ENCODE results near the gene CREB5.
"Not testable (repeated sequence)": the region's sequence is repeated elsewhere in the genome, so short reads cannot be mapped to it uniquely, and the experiment has no call there.

Gene CREB5, protein sequence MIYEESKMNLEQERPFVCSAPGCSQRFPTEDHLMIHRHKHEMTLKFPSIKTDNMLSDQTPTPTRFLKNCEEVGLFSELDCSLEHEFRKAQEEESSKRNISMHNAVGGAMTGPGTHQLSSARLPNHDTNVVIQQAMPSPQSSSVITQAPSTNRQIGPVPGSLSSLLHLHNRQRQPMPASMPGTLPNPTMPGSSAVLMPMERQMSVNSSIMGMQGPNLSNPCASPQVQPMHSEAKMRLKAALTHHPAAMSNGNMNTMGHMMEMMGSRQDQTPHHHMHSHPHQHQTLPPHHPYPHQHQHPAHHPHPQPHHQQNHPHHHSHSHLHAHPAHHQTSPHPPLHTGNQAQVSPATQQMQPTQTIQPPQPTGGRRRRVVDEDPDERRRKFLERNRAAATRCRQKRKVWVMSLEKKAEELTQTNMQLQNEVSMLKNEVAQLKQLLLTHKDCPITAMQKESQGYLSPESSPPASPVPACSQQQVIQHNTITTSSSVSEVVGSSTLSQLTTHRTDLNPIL

DNA sequence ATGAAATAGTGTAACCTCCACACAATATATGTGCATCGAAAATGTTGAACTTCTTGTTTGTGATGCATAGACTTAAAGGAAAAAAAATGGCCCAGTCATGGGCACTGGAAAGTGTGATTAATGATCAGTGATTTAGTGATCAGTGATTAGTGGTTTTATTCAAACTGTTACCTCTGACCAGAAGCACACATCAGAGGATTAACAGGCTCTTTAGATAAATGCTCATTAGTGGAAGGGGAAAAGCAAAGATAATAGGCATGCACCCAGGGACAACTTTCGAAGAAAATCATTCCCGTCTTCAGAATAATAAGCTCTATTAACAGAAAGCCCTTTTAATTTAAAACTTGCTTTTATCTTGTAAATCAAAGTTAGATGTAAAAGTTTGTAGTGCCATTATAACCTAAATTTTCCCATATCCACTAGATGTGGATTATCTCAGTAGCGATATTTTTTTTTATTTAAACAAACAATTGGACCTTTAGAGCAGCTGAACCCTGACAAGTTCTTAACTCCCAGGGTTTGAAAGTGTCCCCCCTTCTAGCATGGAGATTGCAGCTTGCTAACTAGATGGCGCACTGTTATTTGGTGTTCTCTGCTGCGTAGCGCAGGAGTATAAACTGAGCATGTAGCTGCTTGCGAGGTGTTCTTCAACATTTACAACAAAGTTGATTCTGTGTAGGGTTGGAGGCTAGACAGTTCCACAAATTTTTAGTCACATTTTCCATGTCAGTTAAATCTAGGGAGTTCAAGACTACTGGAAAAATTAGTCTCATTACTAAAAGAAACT, at the start of gene CREB5:
Gene CREB5 (plus strand): TSS at position 643 of the 787 bp plus-strand sequence. CDS start 397 bp downstream, outside the sequence.
- DNase-seq, result no peak

DNA sequence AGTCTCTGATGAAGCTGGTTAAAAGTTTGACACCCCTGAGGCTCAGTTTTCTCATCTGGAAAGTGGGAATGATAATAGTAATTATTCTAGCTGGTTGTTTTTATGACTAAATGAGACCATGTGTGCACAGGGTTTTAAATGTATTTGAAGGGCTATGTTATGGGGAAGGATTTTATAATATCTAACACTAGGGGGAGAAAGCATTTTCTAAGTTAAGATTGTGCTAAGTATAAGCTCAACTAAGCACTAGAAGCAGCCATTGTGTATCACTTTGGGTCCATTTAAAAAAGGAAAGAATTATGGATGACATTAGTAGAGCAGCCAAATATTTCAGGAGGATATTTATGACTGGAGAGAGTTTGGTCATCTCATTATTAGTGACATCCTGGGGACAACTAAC, 49.5 kb upstream of the CREB5 start:
- DNase-seq, result no peak

DNA sequence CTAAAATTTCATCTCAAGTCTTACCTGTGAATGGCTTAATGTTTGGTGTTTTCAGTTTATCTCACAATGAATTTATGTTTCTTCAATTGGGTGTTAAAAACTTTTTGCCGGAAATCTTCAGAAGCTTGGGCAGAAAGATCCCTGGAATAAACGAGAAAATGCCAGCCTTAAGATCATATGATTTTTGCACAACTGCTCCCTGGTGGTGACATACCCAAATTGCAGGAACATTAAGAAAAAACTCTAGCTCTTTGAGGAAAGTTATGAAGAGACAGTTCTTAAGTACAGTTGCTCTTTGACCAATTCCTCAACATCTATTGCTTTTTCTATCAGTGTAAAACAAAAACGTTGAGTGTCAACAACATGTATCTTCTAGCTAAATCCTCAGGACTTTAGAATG, 48.2 kb upstream of the CREB5 start:
- DNase-seq, result no peak

DNA sequence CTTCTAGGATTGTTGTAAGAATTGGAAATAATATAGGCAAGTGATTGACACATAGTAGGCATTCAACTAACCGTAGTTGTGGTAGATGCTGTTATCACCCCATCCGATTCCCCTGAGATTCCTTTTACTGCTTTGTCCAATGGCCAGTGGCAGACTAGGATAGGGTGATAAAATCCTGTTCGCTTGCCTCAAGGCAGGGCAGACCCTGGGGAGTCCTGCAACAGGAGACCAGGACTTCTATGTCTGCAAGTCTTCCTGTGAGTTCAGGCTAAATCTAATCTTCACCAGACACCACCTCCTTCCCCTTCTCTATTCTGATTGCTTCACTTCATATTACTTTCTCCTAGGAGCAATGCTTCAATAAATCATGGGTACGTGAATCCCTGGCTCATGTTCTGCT, 42.8 kb upstream of the CREB5 start:
- DNase-seq, result no peak

DNA sequence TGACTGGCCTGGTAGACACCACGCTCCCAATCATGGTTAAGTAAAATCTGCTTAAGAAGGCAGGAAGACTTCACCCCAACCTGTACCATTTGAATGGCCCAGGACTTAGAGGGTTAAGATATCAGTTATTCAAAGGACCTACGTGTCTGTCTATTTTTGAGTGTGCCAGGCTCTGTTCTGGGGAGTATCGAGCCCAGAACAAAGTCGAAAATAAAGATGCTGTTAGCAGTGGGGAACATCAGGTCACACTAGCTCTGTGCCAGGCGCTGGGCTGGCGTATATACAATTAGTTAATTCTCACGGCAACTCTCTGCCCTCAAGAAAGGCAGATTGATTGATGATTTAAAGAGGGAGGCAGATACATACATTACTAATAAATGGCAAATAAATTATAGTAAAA, 40.5 kb upstream of the CREB5 start:
- no peak for DNase-seq

DNA sequence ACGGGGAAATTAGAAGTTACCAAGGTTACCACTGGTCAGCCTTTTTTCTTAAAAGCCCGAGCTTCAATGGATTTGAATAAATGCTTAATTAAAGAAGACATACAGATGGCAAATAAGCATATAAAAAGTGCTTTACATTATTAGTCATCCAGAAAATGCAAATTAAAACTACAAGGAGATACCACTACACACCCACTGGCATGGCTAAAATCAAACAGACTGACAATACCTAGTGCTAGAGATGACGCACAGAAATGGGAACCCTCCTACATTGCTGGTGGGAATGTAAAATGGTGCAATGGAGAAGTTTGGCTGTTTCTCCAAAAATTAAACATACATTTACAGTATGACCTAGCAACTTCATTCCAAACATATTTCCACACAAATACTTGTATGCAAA, 38.3 kb upstream of the CREB5 start:
- no peak for DNase-seq

DNA sequence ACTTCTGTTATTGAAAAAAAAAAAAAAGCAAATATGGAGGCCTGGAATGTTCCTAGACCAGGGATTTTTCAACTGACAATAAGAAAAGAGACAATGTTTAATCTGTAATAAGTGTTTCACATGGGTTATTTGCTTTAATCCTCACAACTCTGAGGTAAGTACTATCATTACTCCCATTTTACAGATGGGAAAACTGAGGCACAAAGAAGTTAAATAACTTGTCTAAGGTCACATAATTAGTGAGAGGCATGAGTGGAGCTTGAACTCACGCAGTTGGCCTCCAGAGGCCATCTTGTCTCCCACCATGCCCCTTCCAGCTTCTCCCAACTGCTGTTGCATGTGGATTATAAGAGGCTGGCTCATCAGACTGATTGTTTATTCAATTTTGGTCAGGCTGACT, 36.6 kb upstream of the CREB5 start:
- no peak for DNase-seq

DNA sequence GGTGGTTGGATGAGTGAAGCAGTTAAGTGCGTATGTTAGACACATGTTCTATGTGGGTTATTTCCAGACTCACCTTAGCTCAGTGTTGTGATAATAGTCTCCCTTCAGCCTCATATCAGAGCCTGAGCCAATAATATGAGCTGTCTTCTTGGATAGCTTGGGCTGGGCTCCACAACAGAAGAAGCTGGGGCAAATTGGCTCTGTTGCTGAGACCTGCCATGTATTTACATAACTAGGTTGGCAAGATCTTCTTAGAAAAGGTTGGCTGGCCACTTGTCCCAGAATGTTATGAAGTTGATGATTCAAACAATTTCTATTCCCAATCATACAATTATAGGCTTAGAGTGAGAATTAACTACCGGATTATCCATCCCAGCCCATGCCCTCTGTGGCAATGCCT, 35.7 kb upstream of the CREB5 start:
- no peak for DNase-seq

DNA sequence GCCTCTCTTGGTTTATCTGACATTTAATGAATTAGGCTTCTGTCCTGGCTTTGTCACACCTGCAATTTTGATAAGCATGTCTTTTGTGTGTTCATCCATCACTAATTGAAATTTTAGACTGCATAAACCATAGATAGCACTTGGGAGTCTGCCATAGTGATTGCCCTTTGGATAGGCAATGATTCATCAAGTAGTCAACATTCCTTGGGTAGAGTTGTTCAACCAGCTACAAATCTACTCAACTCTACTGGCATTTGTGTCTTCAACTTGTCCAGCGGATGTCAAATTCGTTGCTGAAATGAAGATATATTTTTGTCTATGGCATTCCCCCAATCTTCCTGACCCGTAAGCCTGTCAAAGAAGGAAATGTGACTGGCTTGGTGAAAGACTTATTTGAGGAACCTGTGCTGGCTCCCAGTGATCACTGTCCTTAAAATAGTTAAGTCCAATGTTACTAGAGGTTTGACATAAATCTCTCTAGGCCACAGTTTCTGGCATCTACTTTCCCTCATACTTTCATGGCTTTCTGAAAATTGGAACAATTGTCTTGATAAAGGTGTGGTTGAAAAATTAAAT, 33.7 kb upstream of the CREB5 start:
- DNase-seq, result no peak

DNA sequence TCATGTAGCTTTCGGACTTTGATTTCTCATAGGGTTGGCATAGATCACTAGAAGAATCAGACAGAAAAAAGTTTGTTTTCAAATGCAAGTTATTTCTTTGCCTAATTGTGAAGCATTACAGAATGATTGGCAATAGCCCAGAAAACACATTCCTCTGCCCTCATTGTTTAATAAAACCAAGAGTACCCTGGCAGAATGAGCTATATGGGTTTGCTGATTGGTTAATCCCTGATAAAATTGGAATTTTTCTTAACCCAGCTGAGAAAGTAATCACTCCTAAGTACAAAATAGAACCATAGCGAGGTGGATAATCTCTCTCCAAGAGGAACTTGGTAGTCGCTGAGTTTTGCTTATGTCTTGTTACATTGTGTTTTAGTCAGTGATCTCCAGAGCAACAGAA, 30.9 kb upstream of the CREB5 start:
- no peak for DNase-seq

DNA sequence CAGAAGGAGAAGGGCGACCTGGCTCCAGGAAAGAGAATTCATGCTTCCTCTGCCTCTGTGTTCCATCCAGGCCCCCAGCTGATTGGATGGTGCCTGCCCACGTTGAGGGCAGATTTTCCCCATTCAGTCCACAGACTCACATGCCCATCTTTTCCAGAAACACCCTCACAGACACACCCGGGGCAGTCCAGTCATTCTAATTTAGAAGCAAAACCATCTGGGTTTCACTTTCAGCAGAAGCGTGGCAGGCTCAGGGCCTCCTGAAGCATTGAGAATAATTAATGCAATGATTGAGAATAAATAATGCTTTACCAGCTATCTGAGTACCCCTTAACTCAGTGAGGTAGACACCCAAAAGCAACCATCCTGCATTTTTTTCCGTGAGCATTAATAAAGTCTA, 30.2 kb upstream of the CREB5 start:
- no peak for DNase-seq

DNA sequence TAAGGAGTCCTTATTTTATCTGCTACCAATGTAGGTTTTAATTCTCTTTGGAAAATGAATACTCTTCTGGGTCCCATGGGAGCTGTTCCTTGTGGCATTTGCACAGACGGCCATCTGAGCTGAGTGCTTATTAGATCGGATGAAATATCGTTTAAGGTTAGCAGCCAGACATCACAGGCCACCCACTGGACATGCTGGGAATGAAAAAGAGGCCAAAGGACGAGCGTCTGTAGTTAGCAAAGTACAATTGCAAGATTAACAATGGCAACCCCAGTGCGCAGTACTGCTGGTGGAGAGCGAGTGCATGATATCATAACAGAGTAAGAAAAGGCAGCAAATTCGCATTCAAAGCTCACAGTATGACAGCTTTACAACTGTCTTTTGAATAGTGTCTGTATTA, 28.3 kb upstream of the CREB5 start:
- no peak for DNase-seq

DNA sequence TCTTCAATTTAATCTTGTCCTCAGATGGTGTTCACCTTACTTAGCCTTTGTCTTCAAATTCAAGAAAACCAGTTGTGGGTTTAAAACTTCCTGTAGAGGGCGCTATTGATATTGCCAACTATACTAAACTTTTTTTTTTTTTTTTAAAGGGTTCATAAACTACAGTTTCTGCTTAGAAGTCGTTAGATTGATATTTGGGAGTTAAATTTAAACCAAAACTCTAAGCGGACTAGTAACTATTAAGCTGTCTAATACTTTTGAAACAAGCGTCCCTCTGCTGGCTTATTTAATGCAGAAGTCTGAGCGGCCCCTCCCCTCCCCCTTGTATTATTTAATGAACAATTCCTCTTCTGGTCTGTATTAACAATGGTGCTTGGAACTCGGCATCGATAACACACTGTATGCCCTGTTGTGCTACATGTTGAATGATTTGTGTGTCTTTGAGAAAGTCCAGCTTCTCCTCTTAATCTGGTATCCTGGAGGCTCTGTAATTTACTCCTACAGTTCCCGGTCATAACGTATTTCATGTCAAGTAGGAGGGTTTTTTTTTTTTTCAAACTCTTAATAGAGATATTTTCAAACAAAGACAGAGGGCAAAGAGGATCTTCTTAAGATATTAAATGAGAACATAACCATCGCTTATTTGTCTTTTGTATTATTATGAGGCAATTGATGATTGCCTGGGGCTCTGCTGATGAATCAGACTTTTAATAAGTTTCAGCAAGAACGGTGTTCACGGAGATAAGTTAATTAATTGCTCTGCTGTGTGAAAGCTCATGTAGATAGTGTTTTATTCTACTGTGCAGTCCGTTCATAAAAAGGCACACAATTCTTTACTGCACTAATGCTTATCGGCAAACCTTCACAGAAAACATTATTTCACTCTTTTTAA, 22.6 kb upstream of the CREB5 start:
- no peak for DNase-seq

DNA sequence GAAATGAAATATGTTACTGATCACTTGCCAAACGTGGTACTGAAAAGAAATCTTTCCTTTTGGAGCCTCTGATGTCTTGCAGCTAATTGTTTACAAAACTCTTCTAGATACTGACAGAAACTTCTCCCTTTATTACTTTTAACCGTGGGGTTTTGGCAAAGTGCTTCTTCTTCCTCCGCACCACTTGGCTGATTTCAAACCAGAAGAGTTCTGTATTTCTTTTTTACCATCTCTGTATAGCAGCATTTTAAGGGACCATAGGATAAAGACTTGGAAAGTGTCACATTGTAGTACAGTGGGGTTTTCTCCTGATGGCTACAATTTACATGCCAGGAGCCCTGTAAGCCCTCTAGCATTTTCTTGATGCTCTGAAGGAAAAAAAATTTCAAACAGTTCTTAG, 21.9 kb upstream of the CREB5 start:
- DNase-seq, result no peak

DNA sequence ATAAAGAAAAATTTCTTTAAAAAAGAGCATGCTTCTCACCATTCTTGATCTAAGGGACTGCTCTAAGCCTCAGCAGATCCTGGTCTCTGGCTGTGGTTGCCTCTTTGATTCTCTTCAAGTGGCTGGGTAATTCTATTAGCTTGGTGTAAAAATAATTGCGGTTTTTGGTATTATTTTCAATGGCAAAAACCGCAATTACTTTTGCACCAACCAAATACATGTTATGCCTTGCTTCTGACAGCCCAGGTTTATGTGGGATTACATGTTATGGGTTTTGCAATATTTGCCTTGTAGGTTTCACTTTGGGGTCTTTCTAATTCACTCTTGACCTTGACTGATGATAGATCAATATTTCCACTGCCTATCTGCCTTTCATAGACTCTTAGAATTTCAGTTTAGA, 20.0 kb upstream of the CREB5 start:
- no peak for DNase-seq

DNA sequence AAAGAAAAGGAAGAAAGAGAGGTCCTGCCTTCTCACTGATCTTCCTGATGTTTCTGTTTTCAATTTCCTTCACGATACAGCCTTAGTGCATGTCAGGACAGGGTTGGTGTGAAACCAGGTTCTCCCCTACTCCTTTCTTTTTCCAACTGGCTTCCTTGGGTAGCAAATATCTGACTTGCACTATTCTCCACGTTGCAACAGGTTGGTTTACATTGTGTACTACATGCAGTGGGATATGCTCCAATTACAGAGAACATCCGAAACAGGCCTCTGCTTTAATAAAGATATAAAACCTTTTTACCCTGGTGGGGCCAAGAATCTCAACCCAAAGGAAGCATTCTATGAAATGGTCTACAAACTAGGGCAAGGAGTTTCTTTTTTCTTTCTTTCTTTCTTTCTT, 16.9 kb upstream of the CREB5 start:
- DNase-seq, result no peak

DNA sequence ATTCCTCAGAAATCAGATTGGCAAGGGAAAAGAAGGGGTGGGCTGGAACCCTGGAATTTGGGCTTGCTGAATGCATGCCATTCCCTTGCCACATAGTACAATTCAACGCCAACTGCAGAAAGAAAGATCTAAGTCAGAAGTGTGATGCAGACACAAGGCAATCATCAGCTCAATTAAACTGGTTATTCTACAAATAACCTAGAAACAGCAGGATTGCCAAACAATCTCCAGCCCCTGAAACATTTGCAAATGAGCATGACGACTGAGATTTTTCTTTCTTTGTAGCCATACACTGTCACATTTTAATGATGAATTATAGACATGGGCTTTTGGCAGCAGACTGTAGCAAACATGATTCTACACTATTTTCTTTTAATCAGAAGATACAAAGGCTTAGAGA, 16.5 kb upstream of the CREB5 start:
- DNase-seq, result no peak

DNA sequence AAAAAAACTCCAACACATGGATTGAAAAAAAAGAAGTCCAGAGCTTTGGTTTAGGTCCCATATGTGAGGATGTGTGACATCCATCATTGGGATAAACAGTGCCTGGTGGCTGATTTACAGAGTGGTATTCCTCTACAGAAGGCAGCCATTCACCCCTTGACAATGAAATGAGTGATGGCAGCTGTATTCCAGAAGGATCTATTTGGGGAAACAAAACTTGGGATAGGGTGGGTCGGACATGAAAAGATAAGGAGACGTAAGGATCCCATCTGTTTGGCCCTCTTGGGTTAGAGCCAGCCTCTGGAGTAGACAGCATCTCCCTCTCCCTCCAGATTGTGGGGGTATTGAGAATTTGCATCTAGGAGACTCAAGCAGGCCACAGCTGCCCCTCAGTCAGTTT, 15.2 kb upstream of the CREB5 start:
- DNase-seq, result no peak

DNA sequence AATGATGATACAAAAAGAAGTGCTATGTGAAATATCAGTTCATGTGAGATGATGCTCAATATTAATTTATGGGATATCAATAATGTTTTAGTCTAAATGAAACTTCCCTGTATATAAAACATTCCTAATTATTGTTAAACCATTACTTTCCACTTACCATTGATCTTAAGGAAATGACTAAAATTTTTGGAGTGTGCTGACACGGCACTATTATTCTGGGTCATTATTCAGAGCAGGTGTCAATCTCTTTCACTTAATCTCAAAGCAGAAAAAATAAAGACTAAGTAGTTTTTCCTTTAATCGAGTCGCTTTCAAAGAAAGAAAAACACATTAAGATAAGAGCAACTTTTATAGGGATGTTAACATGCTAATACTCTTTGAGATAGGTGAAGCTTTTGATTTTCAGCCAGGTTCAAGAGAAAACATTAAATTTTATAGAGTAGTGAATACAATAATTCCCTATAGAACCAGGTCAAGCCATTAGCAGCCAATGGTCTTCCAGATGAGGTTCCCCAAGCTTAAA, 11.4 kb upstream of the CREB5 start:
- DNase-seq, result no peak

DNA sequence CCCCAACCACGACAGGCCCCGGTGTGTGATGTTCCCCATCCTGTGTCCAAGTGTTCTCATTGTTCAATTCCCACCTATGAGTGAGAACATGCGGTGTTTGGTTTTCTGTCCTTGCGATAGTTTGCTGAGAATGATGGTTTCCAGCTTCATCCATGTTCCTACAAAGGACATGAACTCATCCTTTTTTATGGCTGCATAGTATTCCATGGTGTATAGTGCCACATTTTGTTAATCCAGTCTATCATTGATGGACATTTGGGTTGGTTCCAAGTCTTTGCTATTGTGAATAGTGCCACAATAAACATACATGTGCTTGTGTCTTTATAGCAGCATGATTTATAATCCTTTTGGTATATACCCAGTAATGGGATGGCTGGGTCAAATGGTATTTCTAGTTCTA, 10.8 kb upstream of the CREB5 start:
- not testable (repeated sequence) for DNase-seq

DNA sequence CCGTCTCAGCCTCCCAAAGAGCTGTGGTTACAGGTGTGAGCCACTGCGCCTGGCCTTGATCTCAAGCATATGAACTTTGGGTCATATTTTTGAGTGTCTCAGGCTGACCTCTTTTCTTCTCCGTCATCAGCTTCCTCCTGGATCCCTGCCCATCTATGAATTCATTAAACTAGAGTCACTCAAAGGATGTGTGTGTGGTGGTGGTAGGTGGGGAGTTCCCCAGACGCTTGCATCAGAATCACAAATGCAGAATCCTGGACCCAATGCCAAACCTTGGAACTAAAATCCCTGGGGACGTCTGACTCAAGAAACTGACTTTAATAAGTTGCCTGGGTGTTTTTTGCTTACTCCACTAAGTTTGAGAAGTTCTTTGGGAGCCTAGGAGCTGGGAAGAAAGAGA, 6.7 kb upstream of the CREB5 start:
- no peak for DNase-seq

DNA sequence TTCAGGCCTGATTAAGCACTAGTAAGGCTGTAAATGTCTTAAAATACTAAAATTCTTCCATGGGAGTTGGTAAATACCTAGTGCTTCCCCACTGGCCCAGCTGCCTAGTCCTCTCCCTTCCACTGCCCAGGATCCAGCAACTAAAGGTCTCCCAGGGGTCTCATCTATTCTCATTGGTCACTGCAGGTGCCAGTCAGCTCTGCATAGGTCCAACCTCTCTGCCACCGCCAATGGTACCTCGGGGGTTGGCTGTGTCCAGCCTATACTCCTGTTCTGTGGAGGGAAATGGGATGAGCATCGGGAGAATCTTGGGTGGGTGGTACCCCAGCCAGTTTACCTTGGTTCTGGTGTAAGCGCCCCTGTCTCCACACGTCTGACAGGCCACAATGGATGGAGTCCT, 6.1 kb upstream of the CREB5 start:
- no peak for DNase-seq

DNA sequence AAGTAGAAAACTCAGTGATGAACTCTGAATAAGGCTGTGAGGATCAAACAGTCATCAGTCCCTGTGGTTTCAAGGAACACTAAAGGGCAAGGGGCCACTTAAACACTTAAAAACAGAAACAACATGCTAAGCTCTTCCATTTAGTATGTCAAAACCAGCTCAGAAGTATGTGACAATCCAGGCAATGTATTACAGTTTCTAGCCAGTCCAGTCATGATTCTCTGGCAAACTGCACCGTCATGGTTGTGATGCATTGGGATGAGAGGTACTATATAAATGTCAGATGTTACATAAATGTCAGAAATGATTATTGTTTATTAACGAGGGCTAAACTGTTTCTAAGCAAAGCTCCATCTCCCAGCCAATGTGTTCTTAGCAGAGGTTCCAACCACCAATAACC, 4.7 kb upstream of the CREB5 start:
- no peak for DNase-seq
